Neuronal stem cell (in vitro differentiated cells): ENCODE results near the gene ACMSD.
"Not testable (repeated sequence)": the region's sequence is repeated elsewhere in the genome, so short reads cannot be mapped to it uniquely, and the experiment has no call there.

Source experiments
- DNase-seq: peaks from one replicate; pipeline ENCODE4 v3.0.0-alpha.2; 2013; ENCODE audit warnings: low spot score
- H2AFZ ChIP-seq: one replicate; pipeline ENCODE4 v1.6.1; 2013; ENCODE audit warnings: mild to moderate bottlenecking, low read length, inconsistent platforms
- H2AK5ac ChIP-seq: 2 replicates; pipeline ENCODE4 v1.6.1; 2013; ENCODE audit warnings: low read depth, mild to moderate bottlenecking, inconsistent platforms, low read length, moderate library complexity, mixed read lengths
- H2BK120ac ChIP-seq: 2 replicates; pipeline ENCODE4 v1.6.1; 2013; ENCODE audit warnings: low read depth, mild to moderate bottlenecking, inconsistent platforms, low read length, moderate library complexity, mixed read lengths
- H2BK12ac ChIP-seq: one replicate; pipeline ENCODE4 v1.6.1; 2013; ENCODE audit warnings: low read length, inconsistent platforms
- H2BK15ac ChIP-seq: 2 replicates; pipeline ENCODE4 v1.6.1; 2013; ENCODE audit warnings: mild to moderate bottlenecking, low read length, inconsistent platforms, mixed read lengths
- H2BK5ac ChIP-seq: one replicate; pipeline ENCODE4 v1.6.1; 2013; ENCODE audit warnings: inconsistent platforms, mild to moderate bottlenecking, low read length, moderate library complexity
- H3K14ac ChIP-seq: one replicate; pipeline ENCODE4 v1.6.1; 2013; ENCODE audit warnings: low read length, inconsistent platforms
- H3K18ac ChIP-seq: 2 replicates; pipeline ENCODE4 v1.6.1; 2013; ENCODE audit warnings: low read length, inconsistent platforms
- H3K23ac ChIP-seq: 2 replicates; pipeline ENCODE4 v1.6.1; 2013; ENCODE audit warnings: low read depth, mild to moderate bottlenecking, mixed read lengths, low read length, inconsistent platforms; ENCODE audit not compliant: poor library complexity
- H3K27ac ChIP-seq: replicated peaks from 3 replicates; pipeline ENCODE4 v1.5.1; 2013; ENCODE audit warnings: low read length, inconsistent platforms
- H3K27me3 ChIP-seq, 3 experiments: 2 replicates each; pipeline ENCODE4 v1.6.1; 2013; ENCODE audit warnings: low read length in 3 of 3, mild to moderate bottlenecking in 2 of 3, inconsistent platforms in 1 of 3, low read depth in 1 of 3, mixed read lengths in 1 of 3, moderate library complexity in 1 of 3; ENCODE audit not compliant: control insufficient read depth in 3 of 3, insufficient read depth in 3 of 3
- H3K36me3 ChIP-seq, 2 donors: replicated peaks in 1 of 2; 2 replicates each; pipeline ENCODE4 v1.6.1; 2013; ENCODE audit warnings: low read length in 2 of 2; ENCODE audit not compliant: control insufficient read depth in 2 of 2, insufficient read depth in 2 of 2
- H3K4ac ChIP-seq: 2 replicates; pipeline ENCODE4 v1.6.1; 2013; ENCODE audit warnings: inconsistent platforms, mild to moderate bottlenecking, low read length, moderate library complexity
- H3K4me1 ChIP-seq, 2 donors: 1 replicate in 1 of 2; 2 replicates in 1 of 2; pipeline ENCODE4 v1.6.1; 2013; ENCODE audit warnings: low read length in 2 of 2, low read depth in 1 of 2; ENCODE audit not compliant: control insufficient read depth in 2 of 2, insufficient read depth in 1 of 2
- H3K4me2 ChIP-seq: one replicate; pipeline ENCODE4 v1.6.1; 2013; ENCODE audit warnings: mild to moderate bottlenecking, low read length, inconsistent platforms; ENCODE audit not compliant: insufficient read depth, poor library complexity, severe bottlenecking
- H3K4me3 ChIP-seq, 2 donors: 2 replicates each; pipeline ENCODE4 v1.5.1; 2013; ENCODE audit warnings: low read length in 2 of 2, mild to moderate bottlenecking in 2 of 2, inconsistent platforms in 1 of 2, moderate library complexity in 1 of 2
- H3K79me1 ChIP-seq: one replicate; pipeline ENCODE4 v1.6.1; 2013; ENCODE audit warnings: low read depth, mild to moderate bottlenecking, inconsistent platforms, low read length, moderate library complexity
- H3K9ac ChIP-seq: one replicate; pipeline ENCODE4 v1.6.1; 2013; ENCODE audit warnings: mild to moderate bottlenecking, low read depth, low read length, inconsistent platforms; ENCODE audit not compliant: poor library complexity
- H3K9me3 ChIP-seq, 2 donors: replicated peaks in 1 of 2; 2 replicates each; pipeline versions ENCODE3 to v1.6.1; 2013; ENCODE audit warnings: low read length in 2 of 2, mild to moderate bottlenecking in 2 of 2, inconsistent platforms in 1 of 2, low read depth in 1 of 2, mixed read lengths in 1 of 2, moderate library complexity in 1 of 2; ENCODE audit not compliant: control insufficient read depth in 2 of 2, insufficient read depth in 1 of 2
- H4K8ac ChIP-seq: one replicate; pipeline ENCODE4 v1.6.1; 2013; ENCODE audit warnings: low read depth, mild to moderate bottlenecking, inconsistent platforms, low read length, moderate library complexity
- H4K91ac ChIP-seq: one replicate; pipeline ENCODE4 v1.6.1; 2013; ENCODE audit warnings: low read length, low read depth, mild to moderate bottlenecking, inconsistent platforms; ENCODE audit not compliant: poor library complexity
- WGBS, 2 donors: extraction: QIAGEN DNeasy Blood & Tissue Kit; methylation state at CpG; one replicate each; pipeline ENCODE4 v1.1.7; 2013; ENCODE audit warnings: missing lambda C conversion rate in 2 of 2, mixed read lengths in 1 of 2; ENCODE audit not compliant: insufficient read length in 2 of 2, insufficient replicate concordance in 1 of 2; ENCODE audit errors: extremely low coverage in 2 of 2; 5-methylcytosine and 5-hydroxymethylcytosine counted together

ACMSD gene

DNA sequence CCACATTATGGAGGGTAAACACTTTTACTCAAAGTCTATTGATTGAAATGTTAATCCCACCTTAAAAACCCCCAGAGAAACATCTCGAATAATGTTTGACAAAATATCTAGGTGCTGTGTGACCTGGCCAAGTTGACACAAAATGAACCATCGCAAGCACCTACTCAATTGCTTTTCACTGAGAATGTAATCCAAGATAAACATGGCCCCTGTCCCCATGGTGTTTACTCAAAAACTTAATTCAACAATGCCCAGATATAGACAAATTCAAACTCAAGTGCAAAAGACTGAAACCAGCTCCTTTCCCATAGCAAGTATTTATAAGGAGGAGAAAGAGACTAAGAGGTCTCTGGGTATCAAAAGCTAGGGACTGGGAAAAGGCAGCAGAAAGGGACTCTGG is 15.0 kb upstream of the ACMSD start:
- Histone ChIP-seq H3K4me1 (no peaks in the 10 kb centered on the region), H2AFZ (no peak overlapping the region), H2BK12ac (no peak overlapping the region), H3K27ac (no peak overlapping the region), H2BK120ac (no peak overlapping the region), H3K36me3 (no peaks in the 10 kb centered on the region), H3K4ac (no peak overlapping the region), H3K27me3 (no peaks in the 10 kb centered on the region), H4K8ac (no peak overlapping the region), H4K91ac (no peak overlapping the region), H2BK5ac (no peak overlapping the region), H2AK5ac (no peak overlapping the region), H3K18ac (no peak overlapping the region), H3K9ac (no peak overlapping the region), H3K23ac (no peak overlapping the region), H3K9me3 (no peaks in the 10 kb centered on the region), H3K14ac (no peak overlapping the region), H3K79me1 (no peaks in the 10 kb centered on the region), H3K4me2 (no peak overlapping the region), H3K4me3 (no peak overlapping the region), H2BK15ac (no peak overlapping the region)
- no CpG with 5 or more reads among the region's 2 CpGs for WGBS, 2 donors
- DNase-seq, result no peak

DNA sequence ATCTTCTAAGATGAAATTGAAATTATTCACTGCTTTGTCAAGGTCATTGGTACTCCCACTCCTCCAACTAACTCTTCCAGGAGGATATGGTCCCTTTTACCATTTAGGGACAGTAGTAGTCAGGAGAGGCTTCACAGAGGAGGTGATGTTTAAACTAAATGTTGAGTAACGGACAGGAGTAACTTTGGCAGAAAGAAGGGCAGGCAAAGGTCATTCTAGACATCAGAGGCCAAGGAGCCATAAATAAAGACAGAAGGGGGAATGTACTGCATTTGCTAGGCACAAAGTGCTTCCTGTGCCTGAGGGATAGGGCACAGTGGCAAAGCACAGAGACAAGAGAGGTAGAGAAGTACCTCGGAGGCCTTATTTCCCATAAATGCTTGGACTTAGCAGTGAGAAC is 14.6 kb upstream of the ACMSD start:
- H4K8ac ChIP-seq, result no peak overlapping the region
- no peak overlapping the region for H3K9ac ChIP-seq
- H2BK12ac ChIP-seq, result no peak overlapping the region
- no peak overlapping the region for H2BK120ac ChIP-seq
- H2AFZ ChIP-seq, result no peak overlapping the region
- no peak overlapping the region for H4K91ac ChIP-seq
- no peaks in the 10 kb centered on the region for H3K36me3 ChIP-seq
- no peak overlapping the region for H2AK5ac ChIP-seq
- no peak overlapping the region for H3K27ac ChIP-seq
- H3K4ac ChIP-seq, result no peak overlapping the region
- H3K23ac ChIP-seq, result no peak overlapping the region
- no peak overlapping the region for H3K18ac ChIP-seq
- H3K14ac ChIP-seq, result no peak overlapping the region
- H3K4me2 ChIP-seq, result no peak overlapping the region
- H3K4me3 ChIP-seq, result no peak overlapping the region
- H3K79me1 ChIP-seq, result no peaks in the 10 kb centered on the region
- no CpG with 5 or more reads among the region's 2 CpGs for WGBS, 2 donors
- H2BK5ac ChIP-seq, result no peak overlapping the region
- H3K9me3 ChIP-seq, result no peaks in the 10 kb centered on the region
- DNase-seq, result no peak
- no peaks in the 10 kb centered on the region for H3K4me1 ChIP-seq
- no peak overlapping the region for H2BK15ac ChIP-seq
- no peaks in the 10 kb centered on the region for H3K27me3 ChIP-seq

DNA sequence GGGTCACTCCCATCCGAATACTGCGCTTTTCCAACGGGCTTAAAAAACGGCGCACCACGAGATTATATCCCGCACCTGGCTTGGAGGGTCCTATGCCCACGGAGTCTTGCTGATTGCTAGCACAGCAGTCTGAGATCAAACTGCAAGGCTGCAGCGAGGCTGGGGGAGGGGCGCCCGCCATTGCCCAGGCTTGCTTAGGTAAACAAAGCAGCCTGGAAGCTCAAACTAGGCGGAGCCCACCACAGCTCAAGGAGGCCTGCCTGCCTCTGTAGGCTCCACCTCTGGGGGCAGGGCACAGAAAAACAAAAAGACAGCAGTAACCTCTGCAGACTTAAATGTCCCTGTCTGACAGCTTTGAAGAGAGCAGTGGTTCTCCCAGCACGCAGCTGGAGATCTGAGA is 12.7 kb upstream of the ACMSD start:
- H3K4me3 ChIP-seq, H3K9me3 ChIP-seq, H3K79me1 ChIP-seq, H4K91ac ChIP-seq, H3K9ac ChIP-seq, H2BK5ac ChIP-seq, H3K23ac ChIP-seq, H2AFZ ChIP-seq, H3K4ac ChIP-seq, H2BK12ac ChIP-seq, H3K36me3 ChIP-seq, DNase-seq, H4K8ac ChIP-seq, H3K27me3 ChIP-seq, H3K18ac ChIP-seq, H3K4me2 ChIP-seq, H2BK120ac ChIP-seq, H3K4me1 ChIP-seq, H2BK15ac ChIP-seq, H3K27ac ChIP-seq, H3K14ac ChIP-seq, H2AK5ac ChIP-seq: not testable (repeated sequence)
- no CpG with 5 or more reads among the region's 13 CpGs for WGBS, 2 donors

DNA sequence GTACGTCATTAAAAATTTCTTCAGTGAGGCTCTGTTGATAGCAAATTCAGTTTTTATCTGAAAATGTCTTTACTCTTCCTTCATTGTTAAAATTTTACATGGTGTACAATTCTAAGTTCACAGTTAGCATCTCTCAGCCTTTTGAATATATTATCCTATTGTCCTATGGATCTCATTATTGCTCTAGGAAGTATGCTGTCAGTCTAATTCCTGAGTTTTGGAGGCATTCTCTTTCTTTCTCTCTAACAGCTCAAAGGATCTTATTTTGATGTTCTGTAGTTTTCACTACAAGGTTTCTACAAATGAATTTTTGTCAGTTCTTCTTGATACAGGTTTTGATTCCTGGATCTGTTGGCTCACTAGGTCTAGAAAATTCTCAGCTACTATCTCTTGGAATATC is 2.9 kb upstream of the ACMSD start:
- H3K27me3 ChIP-seq, result peaks cover 0 to 6% (median 0%) of the 10 kb centered on the region in 3 experiments
- WGBS, 2 donors, result no CpG with 5 or more reads among the region's 1 CpG

More for the DNA sequence above, 2.9 kb upstream of the ACMSD start:
- no peaks in the 10 kb centered on the region for H3K36me3 ChIP-seq
- no peak overlapping the region for H3K9ac ChIP-seq
- H4K91ac ChIP-seq, result no peak overlapping the region
- no peak overlapping the region for H2AK5ac ChIP-seq
- no peak overlapping the region for H2BK15ac ChIP-seq
- H2BK12ac ChIP-seq, result no peak overlapping the region
- no peak overlapping the region for H4K8ac ChIP-seq
- H3K4me1 ChIP-seq, result no peaks in the 10 kb centered on the region
- no peaks in the 10 kb centered on the region for H3K9me3 ChIP-seq
- no peak overlapping the region for H3K4me3 ChIP-seq
- H3K14ac ChIP-seq, result no peak overlapping the region
- no peaks in the 10 kb centered on the region for H3K79me1 ChIP-seq
- no peak overlapping the region for H2BK5ac ChIP-seq
- no peak for DNase-seq
- no peak overlapping the region for H3K27ac ChIP-seq
- H3K23ac ChIP-seq, result no peak overlapping the region
- no peak overlapping the region for H2AFZ ChIP-seq
- H2BK120ac ChIP-seq, result no peak overlapping the region
- H3K18ac ChIP-seq, result no peak overlapping the region
- H3K4ac ChIP-seq, result no peak overlapping the region
- H3K4me2 ChIP-seq, result no peak overlapping the region
